ENCODE data around the gene TMEM53.

Gene TMEM53

GRCh38 chr1:44636083-44636687, 38.1 kb downstream of the TMEM53 start:
- Histone ChIP-seq H3K4me1 (ENCODE audit: control insufficient read depth, insufficient read depth, low read length) (peaks cover 31% of the 10 kb centered on the region), H3K9ac (ENCODE audit: low read length in 2 of 2) (no peak overlapping the region), H3K36me3 (ENCODE audit: control insufficient read depth in 2 of 2, insufficient read depth in 2 of 2, low read length in 2 of 2) (peaks cover 39 to 65% of the 10 kb centered on the region in 2 donors), H3K27ac (ENCODE audit: low read length) (peak overlapping the region; percentile 31), H3K4me3 (ENCODE audit: low read length in 2 of 2) (no peak overlapping the region), H3K27me3 (ENCODE audit: control insufficient read depth in 1 of 2, insufficient read depth in 2 of 2, low read length in 2 of 2) (no peaks in the 10 kb centered on the region), H3K9me3 (ENCODE audit: control insufficient read depth in 2 of 2, low read length in 2 of 2) (no peaks in the 10 kb centered on the region)

GRCh38 chr1:44635439-44635838, 38.8 kb downstream of the TMEM53 start:
- no peak overlapping the region for H3K4me3 ChIP-seq (ENCODE audit: low read length in 2 of 2)
- H3K27ac ChIP-seq (ENCODE audit: low read length) = no peak overlapping the region
- peaks cover 29% of the 10 kb centered on the region for H3K4me1 ChIP-seq (ENCODE audit: control insufficient read depth, insufficient read depth, low read length)
- H3K9ac ChIP-seq (ENCODE audit: low read length in 2 of 2) = no peak overlapping the region
- no peaks in the 10 kb centered on the region for H3K9me3 ChIP-seq (ENCODE audit: control insufficient read depth in 2 of 2, low read length in 2 of 2)
- peaks cover 33 to 61% of the 10 kb centered on the region in 2 donors for H3K36me3 ChIP-seq (ENCODE audit: control insufficient read depth in 2 of 2, insufficient read depth in 2 of 2, low read length in 2 of 2)
- no peaks in the 10 kb centered on the region for H3K27me3 ChIP-seq (ENCODE audit: control insufficient read depth in 1 of 2, insufficient read depth in 2 of 2, low read length in 2 of 2)

GRCh38 chr1:44634606-44635189, 39.6 kb downstream of the TMEM53 start:
- Histone ChIP-seq H3K27ac (ENCODE audit: low read length) (no peak overlapping the region), H3K4me1 (ENCODE audit: control insufficient read depth, insufficient read depth, low read length) (peaks cover 29% of the 10 kb centered on the region), H3K9me3 (ENCODE audit: control insufficient read depth in 2 of 2, low read length in 2 of 2) (no peaks in the 10 kb centered on the region), H3K36me3 (ENCODE audit: control insufficient read depth in 2 of 2, insufficient read depth in 2 of 2, low read length in 2 of 2) (peaks cover 28 to 58% of the 10 kb centered on the region in 2 donors), H3K27me3 (ENCODE audit: control insufficient read depth in 1 of 2, insufficient read depth in 2 of 2, low read length in 2 of 2) (no peaks in the 10 kb centered on the region), H3K9ac (ENCODE audit: low read length in 2 of 2) (no peak overlapping the region), H3K4me3 (ENCODE audit: low read length in 2 of 2) (no peak overlapping the region)

GRCh38 chr1:44632598-44632997, 41.7 kb downstream of the TMEM53 start:
- Histone ChIP-seq H3K36me3 (ENCODE audit: control insufficient read depth in 2 of 2, insufficient read depth in 2 of 2, low read length in 2 of 2) (peaks cover 19 to 42% of the 10 kb centered on the region in 2 donors), H3K27ac (ENCODE audit: low read length) (peak overlapping the region; percentile 94), H3K9me3 (ENCODE audit: control insufficient read depth in 2 of 2, low read length in 2 of 2) (no peaks in the 10 kb centered on the region), H3K9ac (ENCODE audit: low read length in 2 of 2) (peak overlapping the region; percentile 76 to 85), H3K4me1 (ENCODE audit: control insufficient read depth, insufficient read depth, low read length) (peaks cover 29% of the 10 kb centered on the region), H3K4me3 (ENCODE audit: low read length in 2 of 2) (peak overlapping the region; percentile 75 to 83), H3K27me3 (ENCODE audit: control insufficient read depth in 1 of 2, insufficient read depth in 2 of 2, low read length in 2 of 2) (no peaks in the 10 kb centered on the region)

GRCh38 chr1:44631647-44632539, 42.4 kb downstream of the TMEM53 start:
- H3K4me1 ChIP-seq (ENCODE audit: control insufficient read depth, insufficient read depth, low read length) = peaks cover 23% of the 10 kb centered on the region
- H3K27ac ChIP-seq (ENCODE audit: low read length) = peak overlapping the region; percentile 94
- peak overlapping the region; percentile 85 to 93 for H3K9ac ChIP-seq (ENCODE audit: low read length in 2 of 2)
- no peaks in the 10 kb centered on the region for H3K9me3 ChIP-seq (ENCODE audit: control insufficient read depth in 2 of 2, low read length in 2 of 2)
- H3K27me3 ChIP-seq (ENCODE audit: control insufficient read depth in 1 of 2, insufficient read depth in 2 of 2, low read length in 2 of 2) = no peaks in the 10 kb centered on the region
- peaks cover 15 to 36% of the 10 kb centered on the region in 2 donors for H3K36me3 ChIP-seq (ENCODE audit: control insufficient read depth in 2 of 2, insufficient read depth in 2 of 2, low read length in 2 of 2)
- peak overlapping the region; percentile 75 to 83 for H3K4me3 ChIP-seq (ENCODE audit: low read length in 2 of 2)

GRCh38 chr1:44631333-44631646, 43.0 kb downstream of the TMEM53 start:
- Histone ChIP-seq H3K9me3 (ENCODE audit: control insufficient read depth in 2 of 2, low read length in 2 of 2) (no peaks in the 10 kb centered on the region), H3K9ac (ENCODE audit: low read length in 2 of 2) (peak overlapping the region; percentile 85 to 93), H3K27ac (ENCODE audit: low read length) (peak overlapping the region; percentile 94), H3K36me3 (ENCODE audit: control insufficient read depth in 2 of 2, insufficient read depth in 2 of 2, low read length in 2 of 2) (peaks cover 12 to 30% of the 10 kb centered on the region in 2 donors), H3K27me3 (ENCODE audit: control insufficient read depth in 1 of 2, insufficient read depth in 2 of 2, low read length in 2 of 2) (no peaks in the 10 kb centered on the region), H3K4me1 (ENCODE audit: control insufficient read depth, insufficient read depth, low read length) (peaks cover 21% of the 10 kb centered on the region), H3K4me3 (ENCODE audit: low read length in 2 of 2) (peak overlapping the region; percentile 75 to 83)

GRCh38 chr1:44630116-44630515, 44.2 kb downstream of the TMEM53 start:
- no peak overlapping the region for H3K9ac ChIP-seq (ENCODE audit: low read length in 2 of 2)
- no peak overlapping the region for H3K4me3 ChIP-seq (ENCODE audit: low read length in 2 of 2)
- peaks cover 3 to 18% of the 10 kb centered on the region in 2 donors for H3K36me3 ChIP-seq (ENCODE audit: control insufficient read depth in 2 of 2, insufficient read depth in 2 of 2, low read length in 2 of 2)
- peaks cover 21% of the 10 kb centered on the region for H3K4me1 ChIP-seq (ENCODE audit: control insufficient read depth, insufficient read depth, low read length)
- no peaks in the 10 kb centered on the region for H3K9me3 ChIP-seq (ENCODE audit: control insufficient read depth in 2 of 2, low read length in 2 of 2)
- H3K27me3 ChIP-seq (ENCODE audit: control insufficient read depth in 1 of 2, insufficient read depth in 2 of 2, low read length in 2 of 2) = no peaks in the 10 kb centered on the region
- no peak overlapping the region for H3K27ac ChIP-seq (ENCODE audit: low read length)

- H3K9me3 ChIP-seq (ENCODE audit: control insufficient read depth in 2 of 2, low read length in 2 of 2) = no peaks in the 10 kb centered on the region
- H3K4me1 ChIP-seq (ENCODE audit: control insufficient read depth, insufficient read depth, low read length) = peaks cover 17% of the 10 kb centered on the region
- H3K4me3 ChIP-seq (ENCODE audit: low read length in 2 of 2) = no peak overlapping the region
- no peak overlapping the region for H3K9ac ChIP-seq (ENCODE audit: low read length in 2 of 2)
- peaks cover 3 to 10% of the 10 kb centered on the region in 2 donors for H3K36me3 ChIP-seq (ENCODE audit: control insufficient read depth in 2 of 2, insufficient read depth in 2 of 2, low read length in 2 of 2)
- no peak overlapping the region for H3K27ac ChIP-seq (ENCODE audit: low read length)
- no peaks in the 10 kb centered on the region for H3K27me3 ChIP-seq (ENCODE audit: control insufficient read depth in 1 of 2, insufficient read depth in 2 of 2, low read length in 2 of 2)
Observed at GRCh38 chr1:44628962-44629756, 45.1 kb downstream of the TMEM53 start.

- no peaks in the 10 kb centered on the region for H3K4me1 ChIP-seq (ENCODE audit: control insufficient read depth, insufficient read depth, low read length)
- H3K27ac ChIP-seq (ENCODE audit: low read length) = no peak overlapping the region
- no peaks in the 10 kb centered on the region for H3K27me3 ChIP-seq (ENCODE audit: control insufficient read depth in 1 of 2, insufficient read depth in 2 of 2, low read length in 2 of 2)
- no peak overlapping the region for H3K4me3 ChIP-seq (ENCODE audit: low read length in 2 of 2)
- H3K9ac ChIP-seq (ENCODE audit: low read length in 2 of 2) = no peak overlapping the region
- H3K36me3 ChIP-seq (ENCODE audit: control insufficient read depth in 2 of 2, insufficient read depth in 2 of 2, low read length in 2 of 2) = no peaks in the 10 kb centered on the region
- H3K9me3 ChIP-seq (ENCODE audit: control insufficient read depth in 2 of 2, low read length in 2 of 2) = no peaks in the 10 kb centered on the region
Observed at GRCh38 chr1:44625348-44625747, 48.9 kb downstream of the TMEM53 start.

GRCh38 chr1:44624268-44624901, 49.9 kb downstream of the TMEM53 start:
- H3K27ac ChIP-seq (ENCODE audit: low read length) = no peak overlapping the region

More at GRCh38 chr1:44624268-44624901, 49.9 kb downstream of the TMEM53 start:
- Histone ChIP-seq H3K27me3 (ENCODE audit: control insufficient read depth in 1 of 2, insufficient read depth in 2 of 2, low read length in 2 of 2) (no peaks in the 10 kb centered on the region), H3K4me3 (ENCODE audit: low read length in 2 of 2) (no peak overlapping the region), H3K9me3 (ENCODE audit: control insufficient read depth in 2 of 2, low read length in 2 of 2) (no peaks in the 10 kb centered on the region), H3K4me1 (ENCODE audit: control insufficient read depth, insufficient read depth, low read length) (no peaks in the 10 kb centered on the region), H3K36me3 (ENCODE audit: control insufficient read depth in 2 of 2, insufficient read depth in 2 of 2, low read length in 2 of 2) (no peaks in the 10 kb centered on the region), H3K9ac (ENCODE audit: low read length in 2 of 2) (no peak overlapping the region)

Measured in stomach smooth muscle (tissue), 2 donors.